DND-41 (cell line): ENCODE measurements around the gene CRY1.
"Not testable (repeated sequence)": the region's sequence is repeated elsewhere in the genome, so short reads cannot be mapped to it uniquely, and the experiment has no call there.

Experiments
- ATAC-seq: fragments of 200-7000 bp; cut with Tn5 transposase; 3 replicates; pipeline ENCODE4 v1.9.1; 2021; ENCODE audit warnings: low read depth; ENCODE audit not compliant: insufficient read depth
- DNase-seq: peaks from one replicate; pipeline ENCODE4 v3.0.0-alpha.2; 2020
- H2AFZ ChIP-seq: 2 replicates; pipeline ENCODE4 v1.6.0; 2012; ENCODE audit warnings: low read depth, low read length
- H3K27ac ChIP-seq: 2 replicates; pipeline ENCODE4 v1.5.1; 2012; ENCODE audit warnings: low read length, inconsistent platforms
- H3K27me3 ChIP-seq: fragments of 200-600 bp; sonication (generic); 2 replicates; pipeline ENCODE4 v1.6.0; 2012; ENCODE audit warnings: low read length, mild to moderate bottlenecking, inconsistent platforms; ENCODE audit not compliant: insufficient read depth, poor library complexity
- H3K36me3 ChIP-seq: 2 replicates; pipeline ENCODE4 v1.5.1; 2012; ENCODE audit warnings: low read length, inconsistent platforms; ENCODE audit not compliant: insufficient read depth
- H3K4me1 ChIP-seq: 2 replicates; pipeline ENCODE4 v1.5.1; 2012; ENCODE audit warnings: mild to moderate bottlenecking, low read length; ENCODE audit not compliant: insufficient read depth
- H3K4me2 ChIP-seq: 2 replicates; pipeline ENCODE4 v1.6.0; 2012; ENCODE audit warnings: mild to moderate bottlenecking, moderate library complexity, low read length, inconsistent platforms; ENCODE audit not compliant: insufficient read depth
- H3K4me3 ChIP-seq, 2 experiments: fragments of 200-600 bp in 1 of 2; shearing (Covaris generic) in 1 of 2; 2 replicates each; pipeline ENCODE4 v1.5.1; 2012 to 2016; ENCODE audit warnings: inconsistent platforms in 2 of 2, low read length in 2 of 2, mild to moderate bottlenecking in 2 of 2, low read depth in 1 of 2, moderate library complexity in 1 of 2
- H3K79me2 ChIP-seq: 2 replicates; pipeline ENCODE4 v1.6.0; 2012; ENCODE audit warnings: low read length, inconsistent platforms; ENCODE audit not compliant: insufficient read depth
- H3K9ac ChIP-seq: 2 replicates; pipeline ENCODE4 v1.6.0; 2012; ENCODE audit warnings: low read depth, mild to moderate bottlenecking, inconsistent platforms, low read length, moderate library complexity
- H3K9me3 ChIP-seq: 2 replicates; pipeline ENCODE4 v1.5.1; 2012; ENCODE audit warnings: low read length, moderate library complexity, mild to moderate bottlenecking, inconsistent platforms; ENCODE audit not compliant: insufficient read depth, severe bottlenecking
- H4K20me1 ChIP-seq: 2 replicates; pipeline ENCODE4 v1.6.0; 2012; ENCODE audit warnings: low read length; ENCODE audit not compliant: insufficient read depth
- CTCF ChIP-seq: IDR thresholded peaks from 2 replicates; pipeline ENCODE4 v1.5.1; 2012; ENCODE audit warnings: borderline replicate concordance, low read length, moderate library complexity, mild to moderate bottlenecking; ENCODE audit not compliant: poor library complexity, severe bottlenecking; ENCODE audit errors: extremely low read depth
- EZH2 ChIP-seq: IDR thresholded peaks from 3 replicates; pipeline ENCODE4 v1.6.1; 2012; ENCODE audit warnings: borderline replicate concordance, low read depth, mild to moderate bottlenecking, moderate library complexity, low read length, inconsistent platforms; ENCODE audit not compliant: severe bottlenecking

The CRY1 gene

GRCh38 chr12:107027636-107028053, 65.7 kb downstream of the CRY1 start:
- Histone ChIP-seq H3K9me3 (no peaks in the 10 kb centered on the region), H3K4me2 (peak overlapping the region; percentile 19; the same call in 1 of the 2 replicates), H3K9ac (no peak overlapping the region), H4K20me1 (peaks cover 4% of the 10 kb centered on the region; the same call in 1 of the 2 replicates), H2AFZ (no peak overlapping the region), H3K4me1 (peaks cover 23% of the 10 kb centered on the region), H3K27me3 (no peaks in the 10 kb centered on the region), H3K4me3 (no peak overlapping the region), H3K27ac (peak overlapping the region; percentile 55), H3K79me2 (peaks cover 17% of the 10 kb centered on the region), H3K36me3 (no peaks in the 10 kb centered on the region)
- no peak for DNase-seq
- peak; percentile 87 for ATAC-seq
- TF ChIP-seq CTCF (no peak), EZH2 (no peak)

- H3K4me2 ChIP-seq: peak overlapping the region; percentile 19; the same call in 1 of the 2 replicates
- H3K27me3 ChIP-seq: no peaks in the 10 kb centered on the region
- H3K9me3 ChIP-seq: no peaks in the 10 kb centered on the region
- H2AFZ ChIP-seq: no peak overlapping the region
- H3K27ac ChIP-seq: peak overlapping the region; percentile 55
- TF ChIP-seq EZH2: no peak
- no peak for TF ChIP-seq CTCF
- peaks cover 23% of the 10 kb centered on the region for H3K4me1 ChIP-seq
- no peak overlapping the region for H3K4me3 ChIP-seq
- peaks cover 13% of the 10 kb centered on the region for H3K79me2 ChIP-seq
- no peak for DNase-seq
- H3K36me3 ChIP-seq: no peaks in the 10 kb centered on the region
- no peak overlapping the region for H3K9ac ChIP-seq
- ATAC-seq: peak; percentile 43; the same call in 2 of the 3 replicates
- peaks cover 4% of the 10 kb centered on the region; the same call in 1 of the 2 replicates for H4K20me1 ChIP-seq
These were observed 66.3 kb downstream of the CRY1 start for GRCh38 chr12:107026806-107027635.

- not testable (repeated sequence) for ATAC-seq, H3K27ac ChIP-seq, H2AFZ ChIP-seq, H3K36me3 ChIP-seq, H3K4me2 ChIP-seq, H4K20me1 ChIP-seq, H3K9ac ChIP-seq, DNase-seq, H3K4me3 ChIP-seq, H3K27me3 ChIP-seq, H3K9me3 ChIP-seq
- Histone ChIP-seq H3K79me2 (peaks cover 13% of the 10 kb centered on the region), H3K4me1 (peaks cover 23% of the 10 kb centered on the region)
These were observed 67.0 kb downstream of the CRY1 start for GRCh38 chr12:107026356-107026755.

GRCh38 chr12:107025671-107026070, 67.7 kb downstream of the CRY1 start:
- Histone ChIP-seq H3K36me3 (peaks cover 7% of the 10 kb centered on the region; the same call in 1 of the 2 replicates), H3K9ac (no peak overlapping the region), H3K79me2 (peaks cover 13% of the 10 kb centered on the region), H2AFZ (no peak overlapping the region), H3K4me2 (no peak overlapping the region), H3K27me3 (no peaks in the 10 kb centered on the region), H3K4me3 (no peak overlapping the region), H3K27ac (no peak overlapping the region), H3K4me1 (peaks cover 23% of the 10 kb centered on the region), H3K9me3 (no peaks in the 10 kb centered on the region), H4K20me1 (peaks cover 4% of the 10 kb centered on the region; the same call in 1 of the 2 replicates)
- ATAC-seq (no peak), DNase-seq (no peak)
- TF ChIP-seq CTCF: no peak
- no peak for TF ChIP-seq EZH2
